HepG2 (cell line): ENCODE measurements around the gene GPN1. TPM values are rescaled to one million over a fixed set of nuclear protein-coding genes. Genes with fewer than 3 reads are reported as not detected.

Source experiments
- ATAC-seq: fragments of 200-7000 bp; cut with Tn5 transposase; 3 replicates; pipeline ENCODE4 v1.9.1; 2020; ENCODE audit warnings: mild to moderate bottlenecking, moderate library complexity
- BruUV-seq: library from RNA; stranded (reverse); fragments of 400-500 nt; replicated peaks from 2 replicates; lab custom pipeline; 2021; lab: Mats Ljungman, UMichigan
- CTCF ChIA-PET: fragments of 300-600 bp; formaldehyde crosslinking; extraction: SDS; loops from one replicate; lab custom pipeline; 2021; ENCODE audit warnings: low total read pairs, inconsistent platforms, low intra/inter-chr PET ratio; lab: Yijun Ruan, JAX
- POLR2A ChIA-PET: fragments of 350-600 bp; sonication (Branson Sonifier 250); formaldehyde crosslinking; loops from one replicate; lab custom pipeline; 2020; ENCODE audit warnings: antibody characterized with exemption, inconsistent platforms; lab: Yijun Ruan, JAX
- DNase-seq: peaks from one replicate; pipeline ENCODE4 v3.0.0-alpha.2; 2015; ENCODE audit warnings: low spot score
- FAIRE-seq: peaks from 3 replicates; lab custom pipeline; 2011; peaks lifted over from hg19 to GRCh38; lab: Jason Lieb, UNC
- H2AFZ ChIP-seq: one replicate; pipeline ENCODE4 v1.6.1; 2011; ENCODE audit warnings: low read length, inconsistent platforms
- H3K27ac ChIP-seq: fragments of 300-600 bp; 3 replicates; pipeline ENCODE4 v1.8.0; 2011; ENCODE audit warnings: mixed run types, mild to moderate bottlenecking, mixed read lengths, low read length, inconsistent platforms; ENCODE audit not compliant: insufficient read depth; ENCODE audit errors: extremely low read length
- H3K27me3 ChIP-seq, 2 experiments: fragments of 200-600 bp in 1 of 2; 2 replicates in 1 of 2; 3 replicates in 1 of 2; pipeline versions ENCODE4 v1.6.0 to v1.8.0; 2011; ENCODE audit warnings: low read length in 2 of 2, mild to moderate bottlenecking in 2 of 2, moderate library complexity in 2 of 2, inconsistent platforms in 1 of 2; ENCODE audit not compliant: insufficient read depth in 2 of 2, control insufficient read depth in 1 of 2
- H3K36me3 ChIP-seq, 2 experiments: fragments of 200-600 bp in 1 of 2; replicated peaks in 1 of 2; 2 replicates in 1 of 2; 3 replicates in 1 of 2; pipeline versions ENCODE4 v1.5.1 to v1.8.0; 2011; ENCODE audit warnings: low read length in 2 of 2, inconsistent platforms in 1 of 2; ENCODE audit not compliant: insufficient read depth in 2 of 2, control insufficient read depth in 1 of 2
- H3K4me1 ChIP-seq: 2 replicates; pipeline ENCODE4 v1.5.1; 2012; ENCODE audit warnings: low read length, inconsistent platforms; ENCODE audit not compliant: insufficient read depth
- H3K4me2 ChIP-seq: 2 replicates; pipeline ENCODE4 v1.6.0; 2011; ENCODE audit warnings: low read depth, low read length, inconsistent platforms
- H3K4me3 ChIP-seq, 3 experiments: fragments of 200-600 bp in 1 of 3; sonication (generic), shearing (Covaris generic) in 1 of 3; replicated peaks in 1 of 3; 2 replicates each; pipeline ENCODE4 v1.5.1; 2011 to 2016; ENCODE audit warnings: low read length in 3 of 3, inconsistent platforms in 2 of 3, low read depth in 2 of 3, mild to moderate bottlenecking in 2 of 3, control low read depth in 1 of 3, mixed read lengths in 1 of 3; ENCODE audit not compliant: insufficient read depth in 1 of 3
- H3K79me2 ChIP-seq: one replicate; pipeline ENCODE4 v1.6.1; 2011; ENCODE audit warnings: low read length, inconsistent platforms; ENCODE audit not compliant: insufficient read depth
- H3K9ac ChIP-seq: 2 replicates; pipeline ENCODE4 v1.6.0; 2011; ENCODE audit warnings: mild to moderate bottlenecking, low read depth, low read length, inconsistent platforms; ENCODE audit not compliant: insufficient read depth
- H3K9me3 ChIP-seq: 2 replicates; pipeline ENCODE4 v1.5.1; 2012; ENCODE audit warnings: mild to moderate bottlenecking, low read length
- H4K20me1 ChIP-seq: 2 replicates; pipeline ENCODE4 v1.6.0; 2011; ENCODE audit warnings: inconsistent platforms, mild to moderate bottlenecking, low read length, moderate library complexity; ENCODE audit not compliant: insufficient read depth
- ERF ChIP-seq: IDR thresholded peaks from 2 replicates; pipeline ENCODE4 v1.6.1; 2018; ENCODE audit warnings: missing biosample characterization, missing genetic modification reagents
- HMG20B ChIP-seq: conservative IDR thresholded peaks from 2 replicates; pipeline ENCODE4 v1.6.1; 2016; ENCODE audit warnings: missing genetic modification reagents, missing compliant biosample characterization
- MEIS1 ChIP-seq: sonication (generic); formaldehyde crosslinking; IDR thresholded peaks from 2 replicates; pipeline ENCODE4 v1.9.0; 2021; ENCODE audit warnings: mild to moderate bottlenecking, missing genetic modification reagents, moderate library complexity, borderline replicate concordance
- PITX1 ChIP-seq: sonication (generic); formaldehyde crosslinking; IDR thresholded peaks from 2 replicates; pipeline ENCODE4 v1.5.1; 2020; ENCODE audit warnings: mild to moderate bottlenecking, missing genetic modification reagents
- RFXANK ChIP-seq: IDR thresholded peaks from 2 replicates; pipeline ENCODE4 v1.6.1; 2016
- SMAD9 ChIP-seq: sonication (generic); formaldehyde crosslinking; IDR thresholded peaks from 2 replicates; pipeline ENCODE4 v1.5.1; 2020; ENCODE audit warnings: mild to moderate bottlenecking, missing genetic modification reagents
- SUZ12 ChIP-seq: fragments of 150-350 bp; IDR thresholded peaks from 2 replicates; pipeline ENCODE4 v1.6.1; 2014; ENCODE audit warnings: low read depth, low read length
- ZBTB1 ChIP-seq: sonication (generic); formaldehyde crosslinking; IDR thresholded peaks from 2 replicates; pipeline ENCODE4 v1.4.0; 2020; ENCODE audit warnings: missing genetic modification reagents, borderline replicate concordance
- ZNF234 ChIP-seq: sonication (generic); formaldehyde crosslinking; conservative IDR thresholded peaks from 2 replicates; pipeline ENCODE4 v1.5.1; 2020; ENCODE audit warnings: mild to moderate bottlenecking, missing genetic modification reagents
- ZNF235 ChIP-seq: sonication (generic); formaldehyde crosslinking; IDR thresholded peaks from 2 replicates; pipeline ENCODE4 v1.8.1; 2023; ENCODE audit warnings: mild to moderate bottlenecking, missing genetic modification reagents, borderline replicate concordance
- ZNF337 ChIP-seq: sonication (generic); formaldehyde crosslinking; IDR thresholded peaks from 2 replicates; pipeline ENCODE4 v1.5.1; 2020; ENCODE audit warnings: missing genetic modification reagents, low read depth, mild to moderate bottlenecking, borderline replicate concordance
- ZNF432 ChIP-seq: sonication (generic); formaldehyde crosslinking; IDR thresholded peaks from 2 replicates; pipeline ENCODE4 v1.5.0; 2020; ENCODE audit warnings: missing genetic modification reagents, mild to moderate bottlenecking, borderline replicate concordance
- ZNF510 ChIP-seq: sonication (generic); formaldehyde crosslinking; IDR thresholded peaks from 2 replicates; pipeline ENCODE4 v1.4.0; 2020; ENCODE audit warnings: low read depth, mild to moderate bottlenecking, missing genetic modification reagents
- WGBS: methylation state at CpG from one replicate; pipeline ENCODE4 v1.1.6; 2017; ENCODE audit warnings: low lambda C conversion rate; 5-methylcytosine and 5-hydroxymethylcytosine counted together
- in situ Hi-C: cut with HindIII; loops from 2 replicates; pipeline ENCODE4 v1.10.0; 2017; ENCODE audit warnings: low pct_unique_long_range_greater_than_20kb; ENCODE audit not compliant: extremely low pct_ligation_motif_present
- intact Hi-C: fragments of 100-400 bp; cut with micrococcal nuclease; formaldehyde crosslinking; loops from one replicate; pipeline ENCODE4 v1.10.0; 2022; ENCODE audit not compliant: unreplicated experiment
- polyA plus RNA-seq, 8 experiments: library from polyadenylated mRNA; depleted of rRNA in 3 of 8; stranded (reverse) in 7 of 8; unstranded in 1 of 8; fragments of >200 nt; fragmentation: Illumina TruSeq in 4 of 8; extraction: Trizol in 4 of 8; gene quantifications; 2 replicates each; pipeline versions ENCODE4 v1.2.1 to v1.2.3, GENCODE V29; 2011 to 2016; ENCODE audit warnings: low read depth in 4 of 8, missing spikeins in 1 of 8, mixed read lengths in 1 of 8; ENCODE audit not compliant: insufficient read depth in 1 of 8
- total RNA-seq, 5 experiments: library from RNA; depleted of rRNA; stranded (reverse); fragments of >200 nt; fragmentation: Illumina TruSeq; extraction: Trizol; gene quantifications; 2 replicates each; pipeline ENCODE4 v1.2.3, GENCODE V29; 2016; ENCODE audit warnings: low read depth in 1 of 5
- TF ChIP-seq, protein P1 (sequence below): sonication (generic); formaldehyde crosslinking; IDR thresholded peaks from 2 replicates; pipeline ENCODE4 v1.9.0; 2021; ENCODE audit warnings: missing genetic modification reagents, borderline replicate concordance
- TF ChIP-seq, protein P2 (sequence below): sonication (generic); formaldehyde crosslinking; IDR thresholded peaks from 2 replicates; pipeline ENCODE4 v1.5.0; 2020; ENCODE audit warnings: missing genetic modification reagents
- TF ChIP-seq, protein P3 (sequence below): sonication (generic); formaldehyde crosslinking; IDR thresholded peaks from 2 replicates; pipeline ENCODE4 v1.5.0; 2020; ENCODE audit warnings: missing genetic modification reagents, mild to moderate bottlenecking, borderline replicate concordance

Gene GPN1
- total and polyA plus RNA-seq, 2 of the 13 experiments (the other 11 are each of a cell fraction or from before 2014, with no cell fraction given) = 54.5 to 62.7 TPM

DNA sequence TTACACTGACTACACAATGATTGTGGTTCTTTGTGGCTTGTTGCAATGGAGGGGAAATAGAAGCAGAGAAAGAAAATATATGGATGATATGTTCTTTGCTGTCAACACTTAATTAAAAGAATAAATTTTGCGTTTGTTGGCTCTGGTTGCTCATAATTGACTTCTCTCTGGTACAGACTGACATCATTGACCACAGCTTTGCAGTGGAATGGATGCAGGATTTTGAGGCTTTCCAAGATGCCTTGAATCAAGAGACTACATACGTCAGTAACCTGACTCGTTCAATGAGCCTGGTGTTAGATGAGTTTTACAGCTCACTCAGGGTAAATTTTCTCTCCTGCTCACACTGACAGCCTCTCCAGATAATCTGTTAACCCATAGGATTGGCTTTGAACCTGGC is 9.9 kb downstream of the GPN1 start:
- no peak overlapping the region for H3K4me3 ChIP-seq
- no peaks in the 10 kb centered on the region for H3K27me3 ChIP-seq
- no peak for FAIRE-seq
- POLR2A ChIA-PET = no interaction called here
- TF ChIP-seq ZNF432 (CRISPR knock-in tag) (no peak), ZNF234 (no peak), PITX1 (CRISPR knock-in tag) (no peak), SUZ12 (no peak), ZBTB1 (CRISPR knock-in tag) (no peak), MEIS1 (no peak), HMG20B (no peak), RFXANK (CRISPR knock-in tag) (no peak), SMAD9 (CRISPR knock-in tag) (no peak), ERF (CRISPR knock-in tag) (no peak), ZNF235 (CRISPR knock-in tag) (no peak), ZNF510 (CRISPR knock-in tag) (no peak), ZNF337 (CRISPR knock-in tag) (no peak)
- TF ChIP-seq, protein P1, sequence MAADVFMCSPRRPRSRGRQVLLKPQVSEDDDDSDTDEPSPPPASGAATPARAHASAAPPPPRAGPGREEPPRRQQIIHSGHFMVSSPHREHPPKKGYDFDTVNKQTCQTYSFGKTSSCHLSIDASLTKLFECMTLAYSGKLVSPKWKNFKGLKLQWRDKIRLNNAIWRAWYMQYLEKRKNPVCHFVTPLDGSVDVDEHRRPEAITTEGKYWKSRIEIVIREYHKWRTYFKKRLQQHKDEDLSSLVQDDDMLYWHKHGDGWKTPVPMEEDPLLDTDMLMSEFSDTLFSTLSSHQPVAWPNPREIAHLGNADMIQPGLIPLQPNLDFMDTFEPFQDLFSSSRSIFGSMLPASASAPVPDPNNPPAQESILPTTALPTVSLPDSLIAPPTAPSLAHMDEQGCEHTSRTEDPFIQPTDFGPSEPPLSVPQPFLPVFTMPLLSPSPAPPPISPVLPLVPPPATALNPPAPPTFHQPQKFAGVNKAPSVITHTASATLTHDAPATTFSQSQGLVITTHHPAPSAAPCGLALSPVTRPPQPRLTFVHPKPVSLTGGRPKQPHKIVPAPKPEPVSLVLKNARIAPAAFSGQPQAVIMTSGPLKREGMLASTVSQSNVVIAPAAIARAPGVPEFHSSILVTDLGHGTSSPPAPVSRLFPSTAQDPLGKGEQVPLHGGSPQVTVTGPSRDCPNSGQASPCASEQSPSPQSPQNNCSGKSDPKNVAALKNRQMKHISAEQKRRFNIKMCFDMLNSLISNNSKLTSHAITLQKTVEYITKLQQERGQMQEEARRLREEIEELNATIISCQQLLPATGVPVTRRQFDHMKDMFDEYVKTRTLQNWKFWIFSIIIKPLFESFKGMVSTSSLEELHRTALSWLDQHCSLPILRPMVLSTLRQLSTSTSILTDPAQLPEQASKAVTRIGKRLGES (CRISPR knock-in tag) = no peak
- TF ChIP-seq, protein P2, sequence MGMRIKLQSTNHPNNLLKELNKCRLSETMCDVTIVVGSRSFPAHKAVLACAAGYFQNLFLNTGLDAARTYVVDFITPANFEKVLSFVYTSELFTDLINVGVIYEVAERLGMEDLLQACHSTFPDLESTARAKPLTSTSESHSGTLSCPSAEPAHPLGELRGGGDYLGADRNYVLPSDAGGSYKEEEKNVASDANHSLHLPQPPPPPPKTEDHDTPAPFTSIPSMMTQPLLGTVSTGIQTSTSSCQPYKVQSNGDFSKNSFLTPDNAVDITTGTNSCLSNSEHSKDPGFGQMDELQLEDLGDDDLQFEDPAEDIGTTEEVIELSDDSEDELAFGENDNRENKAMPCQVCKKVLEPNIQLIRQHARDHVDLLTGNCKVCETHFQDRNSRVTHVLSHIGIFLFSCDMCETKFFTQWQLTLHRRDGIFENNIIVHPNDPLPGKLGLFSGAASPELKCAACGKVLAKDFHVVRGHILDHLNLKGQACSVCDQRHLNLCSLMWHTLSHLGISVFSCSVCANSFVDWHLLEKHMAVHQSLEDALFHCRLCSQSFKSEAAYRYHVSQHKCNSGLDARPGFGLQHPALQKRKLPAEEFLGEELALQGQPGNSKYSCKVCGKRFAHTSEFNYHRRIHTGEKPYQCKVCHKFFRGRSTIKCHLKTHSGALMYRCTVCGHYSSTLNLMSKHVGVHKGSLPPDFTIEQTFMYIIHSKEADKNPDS (CRISPR knock-in tag) = no peak
- TF ChIP-seq, protein P3, sequence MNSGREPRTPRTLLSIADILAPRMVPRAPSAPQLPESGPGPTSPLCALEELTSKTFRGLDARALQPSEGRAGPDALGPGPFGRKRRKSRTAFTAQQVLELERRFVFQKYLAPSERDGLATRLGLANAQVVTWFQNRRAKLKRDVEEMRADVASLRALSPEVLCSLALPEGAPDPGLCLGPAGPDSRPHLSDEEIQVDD = no peak
- TF ChIP-seq, all 625 proteins: peak for 0
- H3K9me3 ChIP-seq = no peaks in the 10 kb centered on the region
- H2AFZ ChIP-seq = no peak overlapping the region
- WGBS = 64% methylated on average over 3 of the region's 3 CpGs
- no peak for DNase-seq
- H3K36me3 ChIP-seq = peaks cover 46 to 78% of the 10 kb centered on the region in 2 experiments
- intact Hi-C loops = no loop called here
- H3K27ac ChIP-seq = no peak overlapping the region
- no peak overlapping the region for H3K4me2 ChIP-seq
- in situ Hi-C loops = no loop called here
- BruUV-seq = no TSS peak
- CTCF ChIA-PET = no interaction called here
- no peak for ATAC-seq
- H3K9ac ChIP-seq = no peak overlapping the region
- H3K4me1 ChIP-seq = no peaks in the 10 kb centered on the region
- H3K79me2 ChIP-seq = no peaks in the 10 kb centered on the region
- H4K20me1 ChIP-seq = no peaks in the 10 kb centered on the region
